H1 (cell line): Measurements from ENCODE around the gene MYORG.

Experiments
- CREB1 ChIP-seq: IDR thresholded peaks from 2 replicates; pipeline ENCODE4 v1.6.1; 2012; ENCODE audit warnings: inconsistent platforms
- CTCF ChIP-seq, 3 experiments: IDR thresholded peaks; 1 replicate in 2 of 3; 2 replicates in 1 of 3; pipeline versions ENCODE4 v1.5.1 to v1.6.1; 2011; ENCODE audit warnings: low read length in 3 of 3, mild to moderate bottlenecking in 3 of 3, inconsistent platforms in 2 of 3, low read depth in 1 of 3, moderate library complexity in 1 of 3; ENCODE audit not compliant: insufficient read depth in 1 of 3; ENCODE audit errors: control extremely low read depth in 1 of 3
- PHF8 ChIP-seq: fragments of 200-600 bp; sonication (generic); conservative IDR thresholded peaks from 2 replicates; pipeline ENCODE4 v1.7.1; 2012; ENCODE audit warnings: low read depth, mild to moderate bottlenecking, inconsistent platforms, low read length, moderate library complexity
- POLR2A ChIP-seq, 2 experiments: IDR thresholded peaks; 1 replicate in 1 of 2; 2 replicates in 1 of 2; pipeline ENCODE4 v1.6.1; 2011; ENCODE audit warnings: low read depth in 2 of 2, low read length in 2 of 2, mild to moderate bottlenecking in 2 of 2; ENCODE audit errors: control extremely low read depth in 1 of 2
- POLR2AphosphoS5 ChIP-seq: IDR thresholded peaks from 2 replicates; pipeline ENCODE4 v1.6.1; 2011; ENCODE audit warnings: low read depth, low read length
- RFX5 ChIP-seq: IDR thresholded peaks from 2 replicates; pipeline ENCODE4 v1.6.1; 2011; ENCODE audit warnings: low read depth, low read length, improper control_type of control experiment, borderline replicate concordance
- SIN3A ChIP-seq, 2 experiments: IDR thresholded peaks in 1 of 2; conservative IDR thresholded peaks in 1 of 2; 2 replicates each; pipeline ENCODE4 v1.6.1; 2011 to 2012; ENCODE audit warnings: low read length in 2 of 2, improper control_type of control experiment in 1 of 2, low read depth in 1 of 2, mild to moderate bottlenecking in 1 of 2
- USF2 ChIP-seq: IDR thresholded peaks from 2 replicates; pipeline ENCODE4 v1.6.1; 2011; ENCODE audit warnings: low read length, improper control_type of control experiment

DNA sequence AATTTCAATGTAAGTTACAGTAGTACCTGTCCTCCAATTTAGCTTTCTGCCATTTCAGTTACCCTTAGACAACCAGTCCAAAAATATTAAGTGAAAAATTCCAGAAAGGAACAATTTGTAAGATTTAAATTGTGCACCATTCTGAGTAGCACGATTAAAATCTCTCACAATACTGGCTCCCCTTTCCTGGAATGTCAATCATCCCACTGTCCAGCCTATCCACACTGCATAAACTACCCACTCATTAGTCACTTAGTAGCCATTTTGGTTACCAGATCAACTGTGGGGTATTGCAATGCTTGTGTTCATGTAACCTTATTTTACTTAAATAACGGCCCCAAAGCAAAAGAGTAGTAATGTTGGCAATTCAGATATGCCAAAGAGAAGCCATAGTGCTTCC lies 59.3 kb downstream of the MYORG start:
- no peak for TF ChIP-seq CREB1
- no peak for TF ChIP-seq USF2
- TF ChIP-seq SIN3A (conservative IDR thresholded peaks at IDR 0.05 in 1 of 2, IDR thresholded peaks at IDR 0.05 in 1 of 2; ENCODE audit: low read depth in 1 of 2, low read length in 2 of 2): no peak
- no peak for TF ChIP-seq POLR2A (IDR thresholded peaks at IDR 0.05; ENCODE audit: control extremely low read depth in 1 of 2, low read depth in 2 of 2, low read length in 2 of 2)
- no peak for TF ChIP-seq CTCF (IDR thresholded peaks at IDR 0.05; ENCODE audit: control extremely low read depth in 1 of 3, insufficient read depth in 1 of 3, low read depth in 1 of 3, low read length in 3 of 3)
- no peak for TF ChIP-seq POLR2AphosphoS5
- no peak for TF ChIP-seq PHF8
- TF ChIP-seq RFX5: no peak
